ENCODE results near the gene FOXP1. TPM values are rescaled to one million over a fixed set of nuclear protein-coding genes. Genes with fewer than 3 reads are reported as not detected.
"Not testable (repeated sequence)": the region's sequence is repeated elsewhere in the genome, so short reads cannot be mapped to it uniquely, and the experiment has no call there.

FOXP1 gene
- total RNA-seq, 1 donor from 2014 or later: 70.2 TPM

- no peak for ATAC-seq
Observed at GRCh38 chr3:71361334-71361890, 222.1 kb downstream of the FOXP1 start.

- ATAC-seq: peak; percentile 28
Observed at GRCh38 chr3:71360764-71361163, 222.8 kb downstream of the FOXP1 start.

- no peak for ATAC-seq
Observed at GRCh38 chr3:71360180-71360579, 223.3 kb downstream of the FOXP1 start.

- ATAC-seq: no peak
Observed at GRCh38 chr3:71358243-71358642, 225.3 kb downstream of the FOXP1 start.

- ATAC-seq: peak; percentile 53
Observed at GRCh38 chr3:71356265-71356664, 227.3 kb downstream of the FOXP1 start.

- no peak for ATAC-seq
Observed at GRCh38 chr3:71355862-71356261, 227.7 kb downstream of the FOXP1 start.

GRCh38 chr3:71355037-71355436 lies 228.5 kb downstream of the FOXP1 start:
- ATAC-seq: no peak

- no peak for ATAC-seq
Observed at GRCh38 chr3:71351403-71352149, 232.0 kb downstream of the FOXP1 start.

- no peak for ATAC-seq
Observed at GRCh38 chr3:71350998-71351397, 232.5 kb downstream of the FOXP1 start.

- ATAC-seq: no peak
Observed at GRCh38 chr3:71348831-71349230, 234.7 kb downstream of the FOXP1 start.

- ATAC-seq: no peak
Observed at GRCh38 chr3:71348001-71348632, 235.4 kb downstream of the FOXP1 start.

GRCh38 chr3:71346061-71346460 lies 237.5 kb downstream of the FOXP1 start:
- no peak for ATAC-seq

GRCh38 chr3:71345429-71346040 lies 238.0 kb downstream of the FOXP1 start:
- ATAC-seq: no peak

- no peak for ATAC-seq
Observed at GRCh38 chr3:71341721-71342120, 241.8 kb downstream of the FOXP1 start.

GRCh38 chr3:71339049-71339448 lies 244.5 kb downstream of the FOXP1 start:
- ATAC-seq: no peak

- no peak for ATAC-seq
Observed at GRCh38 chr3:71332813-71333212, 250.7 kb downstream of the FOXP1 start.

- no peak for ATAC-seq
Observed at GRCh38 chr3:71330909-71331308, 252.6 kb downstream of the FOXP1 start.

- ATAC-seq: no peak
Observed at GRCh38 chr3:71330505-71330904, 253.0 kb downstream of the FOXP1 start.

- ATAC-seq: peak; percentile 77
Observed at GRCh38 chr3:71329817-71330216, 253.7 kb downstream of the FOXP1 start.

GRCh38 chr3:71328926-71329325 lies 254.6 kb downstream of the FOXP1 start:
- no peak for ATAC-seq

- ATAC-seq: no peak
Observed at GRCh38 chr3:71327936-71328335, 255.6 kb downstream of the FOXP1 start.

- no peak for ATAC-seq
Observed at GRCh38 chr3:71325715-71326114, 257.8 kb downstream of the FOXP1 start.

GRCh38 chr3:71324224-71324623 lies 259.3 kb downstream of the FOXP1 start:
- ATAC-seq: not testable (repeated sequence)

- ATAC-seq: no peak
Observed at GRCh38 chr3:71323558-71323957, 260.0 kb downstream of the FOXP1 start.

Data from esophagus mucosa (tissue), 1 donor.